Mucosa of rectum (tissue), 2 donors: Measurements from ENCODE around the gene IL17RC.
"Not testable (repeated sequence)": the region's sequence is repeated elsewhere in the genome, so short reads cannot be mapped to it uniquely, and the experiment has no call there.

Experiments used
- H3K27ac ChIP-seq, 2 donors: one replicate each; pipeline ENCODE4 v1.7.0; 2013; ENCODE audit warnings: inconsistent platforms in 2 of 2, low read depth in 2 of 2, low read length in 2 of 2
- H3K27me3 ChIP-seq, 2 donors: one replicate each; pipeline ENCODE4 v1.7.0; 2013; ENCODE audit warnings: low read length in 2 of 2; ENCODE audit not compliant: control insufficient read depth in 2 of 2, insufficient read depth in 2 of 2
- H3K36me3 ChIP-seq, 2 donors: one replicate each; pipeline ENCODE4 v1.7.0; 2013; ENCODE audit warnings: low read length in 2 of 2; ENCODE audit not compliant: control insufficient read depth in 2 of 2, insufficient read depth in 2 of 2
- H3K4me1 ChIP-seq, 2 donors: one replicate each; pipeline ENCODE4 v1.7.0; 2013; ENCODE audit warnings: low read length in 2 of 2, mild to moderate bottlenecking in 1 of 2; ENCODE audit not compliant: control insufficient read depth in 2 of 2, insufficient read depth in 2 of 2
- H3K4me3 ChIP-seq, 2 donors: one replicate each; pipeline ENCODE4 v1.7.0; 2013; ENCODE audit warnings: low read length in 2 of 2
- H3K9ac ChIP-seq, 2 donors: one replicate each; pipeline ENCODE4 v1.7.0; 2013; ENCODE audit warnings: low read length in 2 of 2, low read depth in 1 of 2, mild to moderate bottlenecking in 1 of 2
- H3K9me3 ChIP-seq, 2 donors: one replicate each; pipeline ENCODE4 v1.7.0; 2013; ENCODE audit warnings: low read length in 2 of 2; ENCODE audit not compliant: control insufficient read depth in 2 of 2
- donor health status: healthy.
- donor health status: Normal muscosa, but diverticular disease.

IL17RC gene

GRCh38 chr3:9933561-9934234 is 16.8 kb downstream of the IL17RC start, which contains the start of gene CRELD1:
Gene CRELD1, plus strand, starts transcription at chr3:9933834. Its CDS starts 605 bp downstream, at chr3:9934439.
- Histone ChIP-seq H3K4me3 (peak within 1 kb of the TSS; percentile 94 to 98), H3K36me3 (peaks cover 15 to 16% of the 10 kb centered on the region in 2 donors), H3K27ac (peak within 1 kb of the TSS; percentile 94 to 96), H3K4me1 (peaks cover 18 to 23% of the 10 kb centered on the region in 2 donors), H3K9me3 (no peaks in the 10 kb centered on the region), H3K27me3 (no peaks in the 10 kb centered on the region), H3K9ac (peak within 1 kb of the TSS; percentile 89 to 95)

DNA sequence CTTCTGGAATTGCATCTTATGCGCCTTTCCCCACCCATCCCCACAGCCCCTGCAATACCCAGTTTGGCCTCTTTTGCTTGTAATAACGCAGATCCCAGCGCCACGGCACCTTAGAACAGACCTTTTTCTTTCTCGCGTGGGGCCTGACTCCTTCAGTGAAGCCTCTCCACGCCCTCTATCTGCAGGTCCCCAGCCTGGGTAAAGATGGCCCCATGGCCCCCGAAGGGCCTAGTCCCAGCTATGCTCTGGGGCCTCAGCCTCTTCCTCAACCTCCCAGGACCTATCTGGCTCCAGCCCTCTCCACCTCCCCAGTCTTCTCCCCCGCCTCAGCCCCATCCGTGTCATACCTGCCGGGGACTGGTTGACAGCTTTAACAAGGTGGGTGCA is 17.3 kb downstream of the IL17RC start:
- H3K27ac ChIP-seq: peak overlapping the region; percentile 94 to 96
- H3K9me3 ChIP-seq: no peaks in the 10 kb centered on the region
- H3K27me3 ChIP-seq: no peaks in the 10 kb centered on the region
- H3K4me3 ChIP-seq: peak overlapping the region; percentile 94 to 98
- H3K4me1 ChIP-seq: peaks cover 18 to 23% of the 10 kb centered on the region in 2 donors
- H3K9ac ChIP-seq: peak overlapping the region; percentile 89 to 95
- peaks cover 15 to 16% of the 10 kb centered on the region in 2 donors for H3K36me3 ChIP-seq

DNA sequence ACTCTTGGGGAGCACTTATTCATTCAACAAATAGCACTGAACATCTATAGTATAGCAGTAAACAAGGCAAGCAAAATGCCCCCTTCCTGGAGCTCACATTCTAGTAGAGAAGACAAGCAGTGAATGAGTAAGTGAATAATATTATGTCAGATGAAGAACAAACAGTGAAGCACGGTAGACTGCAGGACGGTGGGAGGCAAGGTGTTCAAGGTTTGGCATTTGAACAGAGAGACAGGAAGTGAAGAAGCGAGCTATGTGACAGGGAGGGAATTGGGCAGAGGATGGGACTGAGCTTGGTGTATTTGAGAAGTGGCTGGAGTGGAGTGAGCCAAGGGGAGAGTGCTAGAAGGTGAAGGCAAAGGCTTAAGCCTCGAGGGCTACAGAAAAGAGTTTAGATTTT is 18.1 kb downstream of the IL17RC start:
- Histone ChIP-seq H3K36me3 (peaks cover 14 to 15% of the 10 kb centered on the region in 2 donors), H3K9ac (peak overlapping the region in 1 of 2 donors; percentile 95), H3K27ac (no peak overlapping the region), H3K4me1 (peaks cover 18 to 23% of the 10 kb centered on the region in 2 donors), H3K9me3 (no peaks in the 10 kb centered on the region), H3K27me3 (no peaks in the 10 kb centered on the region), H3K4me3 (peak overlapping the region in 1 of 2 donors; percentile 94)

DNA sequence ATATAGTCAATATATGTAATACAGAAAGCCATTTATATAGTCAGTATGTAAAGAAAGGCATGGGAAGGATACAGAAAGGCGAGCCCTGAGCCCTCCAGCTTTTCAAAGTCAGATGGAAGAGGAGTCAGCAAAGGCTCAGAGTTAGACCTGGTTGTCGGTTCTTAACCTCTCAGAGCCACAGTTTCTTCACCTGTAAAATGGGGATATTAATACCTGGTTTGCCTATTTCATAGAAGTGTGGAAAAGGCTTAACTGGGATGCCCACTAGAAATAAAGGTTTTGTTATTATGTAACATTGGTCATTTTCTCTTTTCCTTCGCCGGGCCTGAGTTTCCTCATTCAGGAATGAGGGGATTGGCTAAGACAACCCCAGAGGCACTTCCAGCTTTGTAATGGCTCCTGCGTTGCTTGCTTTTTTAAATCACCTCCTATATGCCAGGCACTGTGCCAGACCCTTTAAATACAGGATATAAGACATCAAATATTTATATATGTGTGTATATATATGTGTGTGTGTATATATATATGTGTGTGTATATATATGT is 19.1 kb downstream of the IL17RC start:
- Histone ChIP-seq H3K27ac (no peak overlapping the region), H3K9me3 (no peaks in the 10 kb centered on the region), H3K27me3 (no peaks in the 10 kb centered on the region), H3K4me3 (no peak overlapping the region), H3K4me1 (peaks cover 18 to 23% of the 10 kb centered on the region in 2 donors), H3K36me3 (peaks cover 14 to 17% of the 10 kb centered on the region in 2 donors), H3K9ac (no peak overlapping the region)

- H3K36me3 ChIP-seq: peaks cover 20 to 24% of the 10 kb centered on the region in 2 donors
- no peak overlapping the region for H3K4me3 ChIP-seq
- H3K9me3 ChIP-seq: no peaks in the 10 kb centered on the region
- H3K27me3 ChIP-seq: no peaks in the 10 kb centered on the region
- H3K4me1 ChIP-seq: peaks cover 15 to 19% of the 10 kb centered on the region in 2 donors
- no peak overlapping the region for H3K9ac ChIP-seq
- no peak overlapping the region for H3K27ac ChIP-seq
Measured at GRCh38 chr3:9937486-9938238, 20.8 kb downstream of the IL17RC start.

DNA sequence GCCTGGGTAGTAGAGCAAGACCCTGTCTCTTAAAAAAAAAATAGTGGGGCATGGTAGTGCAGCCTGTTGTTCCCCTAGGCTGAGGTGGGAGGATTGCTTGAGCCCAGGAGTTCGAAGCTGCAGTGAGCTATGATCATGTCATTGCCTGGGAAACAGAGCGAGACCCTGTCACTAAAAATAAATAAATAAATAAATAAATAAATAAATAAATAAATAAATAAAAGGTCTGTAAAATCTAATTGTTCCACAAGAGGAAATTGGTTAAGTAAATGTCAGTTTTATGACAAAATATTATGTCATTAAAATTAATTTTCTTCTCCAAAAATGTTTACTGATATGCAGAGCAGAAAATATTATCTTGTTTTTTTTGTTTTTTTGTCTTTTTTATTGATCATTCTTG is 22.1 kb downstream of the IL17RC start:
- Histone ChIP-seq H3K9ac (no peak overlapping the region), H3K4me3 (no peak overlapping the region), H3K27ac (no peak overlapping the region), H3K36me3 (peaks cover 26 to 30% of the 10 kb centered on the region in 2 donors), H3K9me3 (no peaks in the 10 kb centered on the region), H3K27me3 (no peaks in the 10 kb centered on the region), H3K4me1 (peaks cover 12 to 14% of the 10 kb centered on the region in 2 donors)

DNA sequence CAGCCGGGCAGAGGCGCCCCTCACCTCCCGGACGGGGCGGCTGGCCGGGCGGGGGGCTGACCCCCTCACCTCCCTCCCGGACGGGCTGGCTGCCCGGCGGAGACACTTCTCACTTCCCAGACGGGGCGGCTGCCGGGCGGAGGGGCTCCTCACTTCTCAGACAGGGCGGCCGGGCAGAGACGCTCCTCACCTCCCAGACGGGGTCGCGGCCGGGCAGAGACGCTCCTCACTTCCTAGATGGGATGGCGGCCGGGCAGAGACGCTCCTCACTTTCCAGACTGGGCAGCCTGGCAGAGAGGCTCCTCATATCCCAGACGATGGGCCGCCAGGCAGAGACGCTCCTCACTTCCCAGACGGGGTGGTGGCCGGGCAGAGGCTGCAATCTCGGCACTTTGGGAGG is 23.0 kb downstream of the IL17RC start:
- H3K9ac ChIP-seq, H3K4me1 ChIP-seq, H3K9me3 ChIP-seq, H3K27ac ChIP-seq, H3K4me3 ChIP-seq, H3K27me3 ChIP-seq: not testable (repeated sequence)
- H3K36me3 ChIP-seq: peaks cover 30 to 31% of the 10 kb centered on the region in 2 donors

GRCh38 chr3:9940746-9941145 is 23.8 kb downstream of the IL17RC start:
- H3K27ac ChIP-seq: no peak overlapping the region
- H3K36me3 ChIP-seq: peaks cover 30 to 31% of the 10 kb centered on the region in 2 donors
- H3K4me3 ChIP-seq: no peak overlapping the region
- no peaks in the 10 kb centered on the region for H3K4me1 ChIP-seq
- H3K27me3 ChIP-seq: no peaks in the 10 kb centered on the region
- H3K9me3 ChIP-seq: no peaks in the 10 kb centered on the region
- H3K9ac ChIP-seq: no peak overlapping the region

DNA sequence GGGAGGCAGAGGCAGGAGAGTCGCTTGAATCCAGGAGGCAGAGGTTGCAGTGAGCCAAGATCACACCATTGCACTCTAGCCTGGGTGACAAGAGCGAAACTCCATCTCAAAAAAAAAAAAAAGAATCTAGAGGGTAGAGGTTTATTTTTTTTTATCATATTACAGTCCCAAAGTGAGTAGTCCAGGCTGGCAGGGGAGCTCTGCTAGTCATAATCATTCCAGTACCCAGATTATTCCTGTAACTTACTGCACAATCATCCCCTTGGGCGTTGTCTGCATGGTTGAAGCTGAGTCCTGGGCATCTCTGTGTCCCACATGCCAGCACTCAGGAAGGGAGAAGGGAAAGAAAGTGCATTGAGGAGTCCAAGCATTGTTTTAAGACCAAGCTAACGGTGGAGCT is 25.3 kb downstream of the IL17RC start:
- peaks cover 0 to 3% of the 10 kb centered on the region in 2 donors for H3K4me1 ChIP-seq
- no peak overlapping the region for H3K4me3 ChIP-seq
- H3K27ac ChIP-seq: no peak overlapping the region
- no peaks in the 10 kb centered on the region for H3K27me3 ChIP-seq
- H3K36me3 ChIP-seq: peaks cover 22 to 26% of the 10 kb centered on the region in 2 donors
- no peak overlapping the region for H3K9ac ChIP-seq
- H3K9me3 ChIP-seq: no peaks in the 10 kb centered on the region
